Inflammatory macrophage (primary cell): ENCODE measurements around the gene PTPRQ.
"Not testable (repeated sequence)": the region's sequence is repeated elsewhere in the genome, so short reads cannot be mapped to it uniquely, and the experiment has no call there.

ENCODE experiments used
- DNase-seq, 2 donors: peaks; one replicate each; pipeline ENCODE4 v3.0.0-alpha.2; 2020 to 2022
- total RNA-seq, 18 experiments: gene quantifications; one replicate each; lab custom pipeline; 2026; ENCODE audit warnings: mixed read lengths in 6 of 18, inconsistent platforms in 2 of 18; lab: John Stamatoyannopoulos, UW

The PTPRQ gene, protein sequence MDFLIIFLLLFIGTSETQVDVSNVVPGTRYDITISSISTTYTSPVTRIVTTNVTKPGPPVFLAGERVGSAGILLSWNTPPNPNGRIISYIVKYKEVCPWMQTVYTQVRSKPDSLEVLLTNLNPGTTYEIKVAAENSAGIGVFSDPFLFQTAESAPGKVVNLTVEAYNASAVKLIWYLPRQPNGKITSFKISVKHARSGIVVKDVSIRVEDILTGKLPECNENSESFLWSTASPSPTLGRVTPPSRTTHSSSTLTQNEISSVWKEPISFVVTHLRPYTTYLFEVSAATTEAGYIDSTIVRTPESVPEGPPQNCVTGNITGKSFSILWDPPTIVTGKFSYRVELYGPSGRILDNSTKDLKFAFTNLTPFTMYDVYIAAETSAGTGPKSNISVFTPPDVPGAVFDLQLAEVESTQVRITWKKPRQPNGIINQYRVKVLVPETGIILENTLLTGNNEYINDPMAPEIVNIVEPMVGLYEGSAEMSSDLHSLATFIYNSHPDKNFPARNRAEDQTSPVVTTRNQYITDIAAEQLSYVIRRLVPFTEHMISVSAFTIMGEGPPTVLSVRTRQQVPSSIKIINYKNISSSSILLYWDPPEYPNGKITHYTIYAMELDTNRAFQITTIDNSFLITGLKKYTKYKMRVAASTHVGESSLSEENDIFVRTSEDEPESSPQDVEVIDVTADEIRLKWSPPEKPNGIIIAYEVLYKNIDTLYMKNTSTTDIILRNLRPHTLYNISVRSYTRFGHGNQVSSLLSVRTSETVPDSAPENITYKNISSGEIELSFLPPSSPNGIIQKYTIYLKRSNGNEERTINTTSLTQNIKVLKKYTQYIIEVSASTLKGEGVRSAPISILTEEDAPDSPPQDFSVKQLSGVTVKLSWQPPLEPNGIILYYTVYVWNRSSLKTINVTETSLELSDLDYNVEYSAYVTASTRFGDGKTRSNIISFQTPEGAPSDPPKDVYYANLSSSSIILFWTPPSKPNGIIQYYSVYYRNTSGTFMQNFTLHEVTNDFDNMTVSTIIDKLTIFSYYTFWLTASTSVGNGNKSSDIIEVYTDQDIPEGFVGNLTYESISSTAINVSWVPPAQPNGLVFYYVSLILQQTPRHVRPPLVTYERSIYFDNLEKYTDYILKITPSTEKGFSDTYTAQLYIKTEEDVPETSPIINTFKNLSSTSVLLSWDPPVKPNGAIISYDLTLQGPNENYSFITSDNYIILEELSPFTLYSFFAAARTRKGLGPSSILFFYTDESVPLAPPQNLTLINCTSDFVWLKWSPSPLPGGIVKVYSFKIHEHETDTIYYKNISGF (N-terminal part only)
- 0 to 0.36 (median 0) reads per million in 18 experiments for total RNA-seq

DNA sequence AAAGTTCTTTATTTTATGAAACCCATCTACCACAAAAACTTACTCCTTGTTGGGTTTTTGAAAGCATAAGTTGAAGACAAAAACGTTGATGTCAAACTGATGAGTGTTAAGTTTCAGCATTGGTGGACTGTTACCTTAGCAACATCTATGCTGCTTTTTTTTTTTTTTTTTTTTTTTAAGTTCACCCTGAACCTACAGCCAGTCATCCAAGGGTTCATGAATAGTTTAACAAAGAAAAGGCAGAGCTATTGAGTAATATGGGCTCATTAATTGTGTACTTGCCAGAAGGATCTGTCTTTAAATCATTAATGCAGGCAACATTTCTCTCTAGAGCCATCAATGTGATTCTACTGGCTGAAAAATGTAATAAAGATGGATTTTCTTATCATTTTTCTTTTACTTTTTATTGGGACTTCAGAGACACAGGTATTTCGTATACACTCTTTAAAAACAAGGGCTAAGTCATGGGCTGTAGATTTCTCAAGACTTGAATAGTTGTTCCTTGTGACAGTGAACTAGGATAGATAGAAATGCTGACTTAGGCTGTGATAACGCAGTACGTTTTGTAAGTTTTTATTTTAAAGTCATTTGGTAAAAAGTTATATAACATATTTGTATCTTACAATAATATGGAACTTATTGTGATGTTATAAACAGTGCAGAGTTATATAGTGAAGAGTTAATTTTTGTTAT, at the start of gene PTPRQ:
Gene PTPRQ (plus strand): TSS at position 262 of the 693 bp plus-strand sequence. CDS start 111 bp downstream, at position 373.
- no peak for DNase-seq

DNA sequence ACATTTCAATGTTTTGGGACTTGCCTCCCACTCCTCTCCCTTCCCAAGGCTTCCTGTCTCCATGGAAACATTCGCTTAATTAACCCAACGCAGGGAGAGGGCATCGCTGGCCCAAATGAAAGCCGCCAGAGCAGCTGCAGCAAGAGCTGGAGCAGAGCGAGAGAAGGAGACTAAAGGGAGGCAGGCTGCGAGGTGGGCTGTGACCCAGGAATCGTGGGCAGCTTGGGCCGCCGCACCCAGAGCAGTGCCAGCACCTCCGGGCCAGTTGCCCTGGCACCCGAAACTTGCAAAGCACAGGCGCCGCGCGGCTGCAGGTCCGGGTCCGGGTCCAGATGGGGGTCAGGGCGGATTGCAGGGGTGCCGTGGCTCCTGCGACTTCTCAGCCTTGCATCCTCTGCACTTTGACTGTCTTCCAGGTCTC, 43.5 kb upstream of the PTPRQ start:
- no peak for DNase-seq

- no peak for DNase-seq
Observed at GRCh38 chr12:80401191-80401590, 42.8 kb upstream of the PTPRQ start.

DNA sequence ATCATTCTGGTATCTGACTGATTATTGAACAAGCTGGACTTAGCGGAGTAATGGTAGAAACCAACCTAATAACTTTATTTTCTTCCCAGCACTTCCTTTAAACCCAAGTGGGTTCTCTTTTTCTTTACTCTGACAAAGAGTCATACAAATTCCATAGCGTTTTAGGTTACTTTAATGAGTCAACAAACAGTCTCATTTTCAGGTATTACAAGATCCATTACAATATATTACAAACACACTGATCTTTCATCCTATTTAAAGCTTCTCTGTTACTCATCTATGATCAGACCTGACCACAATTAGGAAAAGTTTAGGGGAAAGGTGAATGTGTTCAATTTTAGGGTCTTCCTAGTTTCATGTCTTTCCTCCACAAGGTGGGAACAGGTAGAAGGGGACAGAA, 39.4 kb upstream of the PTPRQ start:
- no peak for DNase-seq

GRCh38 chr12:80406253-80406652, 37.8 kb upstream of the PTPRQ start:
- DNase-seq: no peak

DNA sequence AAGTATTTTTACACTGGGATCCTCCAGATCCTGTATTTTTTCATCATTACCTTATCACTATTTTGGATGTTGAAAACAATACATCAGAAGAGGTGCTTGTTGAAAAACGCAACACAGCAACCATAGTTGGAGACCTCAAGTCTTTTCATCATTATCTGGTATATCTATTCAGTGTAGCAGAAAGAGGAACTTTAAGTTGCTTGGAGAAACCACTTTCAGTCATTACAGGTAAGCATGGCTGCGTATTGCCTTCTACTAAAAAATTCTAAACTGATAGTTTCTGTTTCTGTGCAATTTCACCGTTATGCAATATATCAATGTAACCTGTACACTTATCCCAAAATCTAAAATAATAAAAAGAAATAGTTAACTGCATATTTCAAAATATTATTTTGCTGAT, 32.2 kb upstream of the PTPRQ start:
- no peak for DNase-seq

- DNase-seq: peak; percentile 41 to 48
Observed at GRCh38 chr12:80412343-80412953, 31.6 kb upstream of the PTPRQ start.

DNA sequence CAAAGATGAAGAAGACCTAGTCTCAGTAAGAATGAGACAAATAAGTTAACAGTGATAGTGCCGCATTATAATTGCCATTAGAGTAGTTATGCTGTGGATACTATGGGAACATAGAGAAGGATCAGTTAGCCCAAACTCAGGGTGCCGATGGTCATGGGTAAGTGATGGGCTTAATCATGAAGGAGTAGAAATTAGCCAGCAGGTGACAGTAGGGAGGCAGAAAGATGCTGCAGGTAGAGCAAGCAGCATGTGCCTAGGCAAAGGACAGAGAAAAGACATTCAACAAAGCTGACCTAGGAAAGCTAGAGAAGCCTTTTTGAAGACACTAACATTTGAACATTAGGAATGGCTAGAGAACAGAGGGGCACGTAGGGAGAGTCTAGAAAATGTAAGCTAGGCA, 30.6 kb upstream of the PTPRQ start:
- DNase-seq: no peak

DNA sequence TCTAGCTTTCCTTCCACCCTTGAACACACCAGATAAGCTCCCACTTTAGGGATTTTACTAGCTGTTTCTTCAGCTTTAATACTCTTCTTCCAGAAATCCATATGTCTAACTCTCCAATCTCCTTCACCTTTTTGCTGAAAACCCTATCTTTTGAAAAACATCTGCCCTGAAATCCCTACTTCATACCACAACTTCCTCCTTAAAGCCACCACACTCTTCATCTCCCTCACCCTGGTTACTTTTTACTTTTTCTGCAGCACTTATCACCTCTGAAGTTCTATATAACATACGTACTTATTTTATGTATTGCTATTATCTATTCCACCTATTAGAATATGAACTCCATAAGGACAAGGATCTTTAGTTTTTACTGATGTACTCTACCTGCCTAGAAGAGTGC, 28.6 kb upstream of the PTPRQ start:
- DNase-seq: no peak

- DNase-seq: no peak
Observed at GRCh38 chr12:80419644-80420043, 24.4 kb upstream of the PTPRQ start.

DNA sequence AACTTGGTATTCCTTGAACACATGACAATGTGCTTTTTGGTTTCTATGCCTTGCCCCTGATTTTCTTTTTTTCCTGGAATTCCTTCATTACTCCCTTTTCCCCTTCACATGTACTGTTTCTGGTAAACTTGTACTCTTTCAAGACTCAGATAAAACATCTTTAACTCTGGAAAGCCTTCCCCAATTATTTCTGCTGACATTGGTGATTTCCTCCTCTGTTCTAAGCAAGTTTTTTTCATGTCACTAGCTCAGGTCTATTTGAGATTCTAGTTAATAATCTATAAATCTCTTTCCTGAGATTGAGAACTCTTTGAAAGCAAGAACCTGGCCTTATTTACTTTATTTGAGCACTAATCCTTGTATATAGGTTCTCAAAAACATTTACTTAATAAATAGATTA, 24.0 kb upstream of the PTPRQ start:
- DNase-seq: no peak

DNA sequence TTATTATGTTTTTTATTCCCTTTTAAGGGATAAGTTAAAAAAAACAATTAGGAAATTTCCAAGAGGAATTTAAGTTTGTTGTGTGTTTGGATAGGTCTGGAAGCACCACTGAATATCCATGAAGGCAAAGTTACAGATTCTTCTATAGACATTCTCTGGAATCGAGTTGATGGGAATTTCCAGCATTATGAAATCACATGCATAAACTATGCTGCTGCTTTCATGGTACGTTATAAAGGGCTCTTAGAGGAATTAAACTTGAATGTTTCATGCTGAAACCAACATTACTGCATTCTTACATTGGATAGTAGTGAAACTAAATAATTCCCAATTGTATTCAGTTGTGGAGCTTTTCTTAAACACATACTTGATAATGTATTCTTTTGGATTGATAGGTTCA, 21.5 kb upstream of the PTPRQ start:
- DNase-seq: no peak

GRCh38 chr12:80432061-80432460, 12.0 kb upstream of the PTPRQ start:
- DNase-seq: no peak

DNA sequence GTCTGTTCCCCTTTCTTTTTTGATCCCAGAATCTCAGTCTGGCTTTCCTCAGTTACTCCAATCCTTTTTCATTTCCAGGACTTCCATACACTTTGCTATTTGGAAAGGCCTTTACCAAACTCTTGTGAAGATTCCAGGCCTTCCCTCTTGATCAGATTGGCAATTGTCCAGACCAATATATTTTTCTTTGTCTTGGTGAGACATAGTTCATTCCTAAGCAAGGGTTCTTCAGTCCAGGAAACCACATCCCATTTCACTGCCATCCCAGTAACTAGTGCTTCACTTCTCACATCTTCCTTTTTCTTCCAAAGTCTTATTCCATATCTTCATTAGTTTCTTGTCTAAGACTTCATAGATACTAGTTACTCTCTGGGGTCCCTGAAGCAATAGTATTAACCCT, 2.1 kb upstream of the PTPRQ start:
- DNase-seq: no peak

GRCh38 chr12:80442426-80443222, 1.4 kb upstream of the PTPRQ start:
- DNase-seq: no peak

GRCh38 chr12:80445083-80445793, 1.2 kb downstream of the PTPRQ start:
- DNase-seq: no peak

DNA sequence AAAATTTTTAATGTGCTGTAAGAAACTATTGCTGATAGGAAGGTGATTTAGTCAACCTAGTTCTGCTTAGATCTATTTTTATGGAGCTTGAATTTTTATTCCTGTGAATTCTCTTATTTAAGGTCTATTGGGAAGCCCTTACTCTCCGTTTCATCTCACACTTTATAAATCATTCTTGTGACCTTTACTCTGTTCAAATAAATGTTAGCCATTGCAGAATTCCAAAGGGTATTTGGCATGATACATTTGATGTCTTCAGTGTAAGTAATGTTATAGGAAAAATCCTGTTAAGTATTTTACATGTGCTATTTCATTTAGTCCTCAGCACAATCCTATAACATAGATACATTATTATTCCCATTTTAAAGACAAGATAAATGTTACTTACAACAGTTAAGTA, 12.5 kb downstream of the PTPRQ start:
- DNase-seq: no peak

DNA sequence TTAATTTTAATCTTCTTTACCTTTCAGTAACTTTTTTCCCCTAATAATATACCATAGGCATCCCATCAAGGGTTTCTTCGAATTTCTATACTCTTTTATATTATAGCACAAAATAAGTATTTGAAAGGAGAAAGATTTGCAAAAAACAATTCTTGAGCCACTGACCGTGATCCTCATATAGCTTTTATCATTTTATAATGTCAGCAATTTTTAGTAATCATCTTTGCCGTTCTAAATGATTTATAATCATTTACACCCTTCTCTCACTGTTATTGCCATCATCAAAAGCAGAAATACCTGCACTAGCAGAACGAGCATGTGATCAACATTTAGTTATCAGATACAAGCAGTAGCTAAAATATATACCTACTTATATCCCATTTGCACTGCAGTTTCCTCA, 16.9 kb downstream of the PTPRQ start:
- DNase-seq: no peak

DNA sequence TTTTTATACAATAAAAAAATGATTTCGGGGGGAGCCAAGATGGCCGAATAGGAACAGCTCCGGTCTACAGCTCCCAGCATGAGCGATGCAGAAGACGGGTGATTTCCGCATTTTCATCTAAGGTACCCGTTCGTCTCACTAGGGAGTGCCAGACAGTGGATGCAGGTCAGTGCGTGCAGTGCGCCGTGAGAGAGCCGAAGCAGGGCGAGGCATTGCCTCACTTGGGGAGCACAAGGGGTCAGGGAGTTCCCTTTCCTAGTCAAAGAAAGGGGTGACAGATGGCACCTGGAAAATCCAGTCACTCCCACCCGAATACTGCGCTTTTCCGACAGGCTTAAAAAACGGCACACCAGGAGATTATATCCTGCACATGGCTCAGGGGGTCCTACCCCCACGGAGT, 17.8 kb downstream of the PTPRQ start:
- DNase-seq: not testable (repeated sequence)

- no peak for DNase-seq
Observed at GRCh38 chr12:80469681-80470080, 25.6 kb downstream of the PTPRQ start.
